SH-SY5Y (cell line): ENCODE results near the gene UBXN10.

Source experiments
- GATA2 ChIP-seq: IDR thresholded peaks from 2 replicates; pipeline ENCODE4 v1.6.1; 2011; ENCODE audit warnings: mild to moderate bottlenecking, low read depth, low read length
- GATA3 ChIP-seq: IDR thresholded peaks from 2 replicates; pipeline ENCODE4 v1.6.1; 2011; ENCODE audit warnings: low read depth, mild to moderate bottlenecking, low read length, moderate library complexity

The UBXN10 gene

GRCh38 chr1:20147846-20148570 lies 37.9 kb upstream of the UBXN10 start:
- TF ChIP-seq GATA3 (no peak), GATA2 (no peak)

DNA sequence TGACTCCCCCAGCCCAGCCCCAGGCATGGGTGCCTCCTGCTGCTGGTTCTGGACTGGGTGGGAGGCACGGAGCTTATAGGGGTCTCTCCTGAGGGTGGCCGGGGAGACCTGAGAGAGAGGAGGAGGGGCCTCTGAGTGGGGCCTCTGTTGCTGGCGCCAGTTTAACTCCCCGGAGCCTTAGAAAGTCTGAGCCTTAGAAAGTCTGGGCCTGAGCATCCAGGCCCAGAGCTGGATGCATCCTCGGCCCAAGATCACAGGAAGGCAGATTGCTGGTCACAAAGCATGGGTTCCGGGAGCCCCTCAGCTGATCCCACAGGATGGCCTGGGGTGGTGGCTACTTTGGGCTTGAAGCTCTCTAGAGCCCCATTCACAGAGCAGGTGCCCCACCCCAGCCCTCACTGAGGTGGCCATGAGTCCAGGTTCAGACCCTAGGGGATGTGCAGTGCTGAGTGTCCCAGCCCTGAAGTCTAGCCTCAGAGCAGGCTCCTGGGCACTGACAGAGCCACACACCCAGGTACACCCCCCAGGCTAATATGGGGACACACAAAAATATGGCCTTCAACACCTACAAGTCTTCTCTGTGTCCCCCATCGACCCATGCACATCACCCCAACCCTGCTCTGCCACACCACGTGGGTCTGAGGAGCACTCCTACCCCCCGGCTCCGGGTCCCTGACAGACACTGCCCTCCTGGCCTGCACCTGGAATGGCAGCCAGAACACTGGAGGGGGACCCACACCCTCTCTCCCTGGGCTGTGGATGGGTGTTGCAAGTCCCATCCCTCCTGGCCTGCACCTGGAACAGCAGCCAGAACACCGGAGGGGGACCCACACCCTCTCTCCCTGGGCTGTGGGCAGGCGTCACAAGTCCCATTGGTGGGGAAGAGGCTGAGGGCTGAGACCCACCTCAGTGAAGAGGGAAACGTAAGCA lies 37.1 kb upstream of the UBXN10 start:
- no peak for TF ChIP-seq GATA3
- no peak for TF ChIP-seq GATA2

GRCh38 chr1:20149601-20150325 lies 36.1 kb upstream of the UBXN10 start:
- TF ChIP-seq GATA2 (no peak), GATA3 (no peak)

DNA sequence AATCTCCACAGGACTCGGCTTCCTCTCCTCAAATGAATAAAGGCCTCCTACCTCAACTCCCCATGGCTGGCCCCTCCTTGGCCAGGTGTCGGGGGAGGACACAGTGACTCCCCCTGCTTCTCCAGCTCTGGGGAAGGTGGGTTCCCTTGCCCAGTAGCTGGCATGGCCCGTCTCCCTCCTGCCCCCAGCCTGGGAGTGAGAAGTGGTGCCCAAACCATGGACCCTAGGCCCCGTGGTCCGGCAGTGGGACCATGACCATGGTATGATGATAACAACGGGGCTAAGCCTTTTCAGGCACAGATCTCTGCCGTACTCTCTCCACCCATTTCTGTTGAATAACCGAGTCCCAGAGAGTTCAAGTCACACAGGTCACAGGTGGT lies 35.6 kb upstream of the UBXN10 start:
- no peak for TF ChIP-seq GATA3
- TF ChIP-seq GATA2: no peak

DNA sequence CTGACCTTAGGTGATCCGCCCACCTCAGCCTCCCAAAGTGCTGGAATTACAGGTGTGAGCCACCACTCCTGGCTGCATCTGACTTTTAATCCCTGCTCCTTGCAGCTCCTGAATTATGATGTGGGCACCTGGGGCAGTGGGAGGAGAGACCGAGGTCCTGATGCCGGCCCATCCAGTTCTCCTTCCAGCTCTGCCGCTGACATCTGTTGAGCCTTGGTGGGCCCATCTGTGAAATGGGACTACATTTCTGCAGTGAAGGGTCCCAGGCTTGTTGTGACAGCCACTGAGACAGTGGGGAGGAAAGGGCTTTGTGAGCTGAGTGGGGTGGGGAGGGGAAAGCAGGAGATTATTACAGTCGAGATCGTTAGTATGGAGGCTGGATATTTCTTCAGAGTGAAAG lies 34.9 kb upstream of the UBXN10 start:
- TF ChIP-seq GATA3: no peak

DNA sequence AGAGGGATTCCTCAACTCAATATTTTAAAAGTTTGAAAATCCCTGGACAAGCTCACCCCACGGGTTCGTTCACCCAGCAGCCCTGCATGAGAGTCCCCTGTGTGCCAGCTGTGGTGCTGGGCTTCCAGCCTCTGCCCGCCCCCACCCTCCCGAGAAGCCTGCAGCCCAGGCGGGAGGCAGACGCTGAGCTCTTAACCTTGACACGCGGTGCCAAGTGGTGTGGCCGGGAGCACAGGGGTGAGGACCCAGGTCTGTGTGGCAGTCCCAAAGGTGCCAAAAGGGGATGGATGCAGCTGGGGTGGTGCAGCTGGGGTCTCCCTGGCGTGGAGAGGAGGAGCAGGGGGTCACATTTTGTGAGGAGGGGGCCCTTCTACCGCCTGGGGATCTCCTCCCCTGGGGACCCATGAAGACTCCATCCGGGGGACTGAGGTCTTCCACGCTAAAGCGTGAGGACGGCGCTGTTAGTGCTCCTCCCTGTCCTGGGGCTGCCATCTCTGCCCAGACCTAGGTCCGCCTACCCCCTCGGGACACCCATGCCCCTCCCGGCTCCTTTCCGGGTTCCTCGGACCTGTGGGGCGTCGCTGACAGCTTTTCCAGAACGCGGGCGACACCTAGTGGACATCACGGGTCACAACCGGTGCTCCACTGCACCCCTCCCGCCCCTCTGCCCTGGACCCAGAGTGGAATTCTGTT lies 33.8 kb upstream of the UBXN10 start:
- TF ChIP-seq GATA2 (no peak), GATA3 (no peak)

- TF ChIP-seq GATA3 (no peak), GATA2 (no peak)
Measured at GRCh38 chr1:20152599-20152930, 33.3 kb upstream of the UBXN10 start.

GRCh38 chr1:20153000-20153418 lies 32.9 kb upstream of the UBXN10 start:
- TF ChIP-seq GATA3: no peak
- TF ChIP-seq GATA2: no peak

DNA sequence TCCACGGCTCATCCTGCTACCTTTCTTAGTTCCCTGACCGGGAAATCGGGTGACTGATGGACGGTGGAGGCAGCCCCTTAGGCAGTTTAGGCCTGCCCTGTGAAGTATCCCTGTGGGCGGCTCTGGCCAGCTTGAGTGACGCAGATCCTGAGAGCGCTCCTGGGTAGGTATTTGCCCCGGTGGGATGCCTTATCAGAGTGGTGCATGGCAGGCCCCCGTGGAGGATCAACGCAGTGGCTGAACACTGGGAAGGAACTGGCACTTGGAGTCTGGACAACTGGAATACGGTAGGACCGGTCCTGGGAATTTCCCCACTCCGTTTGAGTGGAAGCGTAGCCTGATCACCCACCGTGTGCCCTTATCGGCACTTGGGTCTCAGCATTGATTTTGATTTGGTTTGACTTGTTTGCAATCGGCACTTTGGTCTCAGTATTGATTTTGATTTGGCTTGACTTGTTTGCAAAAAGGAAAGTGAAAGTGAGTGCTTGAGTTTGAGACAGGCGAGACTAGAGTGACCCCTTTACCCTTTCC lies 31.5 kb upstream of the UBXN10 start:
- TF ChIP-seq GATA3 (no peak), GATA2 (no peak)

DNA sequence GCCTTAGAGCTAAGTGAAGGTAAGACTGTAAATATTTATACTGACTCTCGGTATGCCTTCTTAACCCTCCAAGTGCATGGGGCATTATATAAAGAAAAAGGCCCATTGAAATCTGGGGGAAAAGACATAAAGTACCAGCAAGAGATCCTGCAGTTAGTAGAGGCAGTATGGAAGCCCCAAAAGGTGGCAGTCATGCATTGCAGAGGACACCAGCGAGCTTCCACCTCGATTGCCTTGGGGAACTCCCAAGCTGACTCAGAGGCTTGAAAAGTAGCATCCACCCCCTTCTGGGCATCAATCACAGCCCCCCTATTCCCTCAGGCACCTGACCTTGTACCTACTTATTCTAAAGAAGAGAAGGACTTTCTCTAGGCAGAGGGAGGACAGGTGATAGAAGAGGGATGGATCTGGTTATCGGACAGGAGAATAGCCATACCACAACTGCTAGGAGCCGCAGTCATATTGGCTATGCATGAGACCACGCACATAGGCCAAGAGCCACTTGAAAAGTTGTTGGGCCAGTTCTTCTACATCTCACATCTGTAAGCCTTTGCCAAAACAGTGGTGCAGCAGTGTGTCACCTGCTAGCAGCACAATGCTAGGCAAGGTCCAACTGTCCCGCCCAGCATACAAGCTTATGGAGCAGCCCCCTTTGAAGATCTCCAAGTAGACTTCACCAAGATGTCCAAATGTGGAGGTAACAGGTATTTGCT lies 27.4 kb upstream of the UBXN10 start:
- TF ChIP-seq GATA3 (no peak), GATA2 (no peak)

DNA sequence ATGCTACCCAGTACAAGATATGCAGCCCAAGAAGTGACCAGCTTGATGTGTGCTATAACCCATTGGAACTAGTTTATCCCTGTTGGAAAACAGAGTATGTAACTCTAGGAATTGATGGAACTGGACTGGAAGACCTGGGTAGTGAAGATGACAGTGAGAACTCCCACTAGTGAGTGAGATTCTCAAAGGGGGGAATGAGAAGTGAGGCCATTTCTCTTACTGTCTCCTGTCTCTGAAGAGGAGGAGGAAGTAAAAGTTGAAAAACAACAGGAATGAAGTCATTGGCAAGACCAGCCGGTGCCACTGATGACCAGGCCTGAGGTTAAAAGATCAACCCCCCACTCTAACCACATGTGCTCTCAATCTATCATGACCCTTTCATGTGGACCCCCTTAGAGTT lies 25.9 kb upstream of the UBXN10 start:
- no peak for TF ChIP-seq GATA2
- no peak for TF ChIP-seq GATA3

- TF ChIP-seq GATA2 (no peak), GATA3 (no peak)
Measured at GRCh38 chr1:20164694-20165202, 21.1 kb upstream of the UBXN10 start.

- no peak for TF ChIP-seq GATA3
- TF ChIP-seq GATA2: no peak
Measured at GRCh38 chr1:20165522-20165951, 20.4 kb upstream of the UBXN10 start.
